PC-9 (cell line): ENCODE measurements around the gene NPBWR2. TPM values are rescaled to one million over a fixed set of nuclear protein-coding genes. Genes with fewer than 3 reads are reported as not detected.
A peak's percentile ranks its signal among the peaks of the same experiment; 100 is the strongest.

Experiments used
- BruUV-seq: library from RNA; stranded (reverse); fragments of 400-500 nt; replicated peaks from 2 replicates; lab custom pipeline; 2021; lab: Mats Ljungman, UMichigan
- CTCF ChIA-PET: fragments of 300-600 bp; sonication (Branson Sonifier 250); formaldehyde crosslinking; loops from one replicate; lab custom pipeline; 2022; ENCODE audit warnings: antibody characterized with exemption; lab: Charles Lee
- POLR2A ChIA-PET: fragments of 300-600 bp; sonication (Branson Sonifier 250); formaldehyde crosslinking; loops from one replicate; lab custom pipeline; 2022; ENCODE audit warnings: antibody characterized with exemption; ENCODE audit not compliant: unreplicated experiment; lab: Charles Lee
- DNase-seq, 2 experiments: peaks; one replicate each; pipeline versions ENCODE4 v3.0.0 to v3.0.0-alpha.2; 2015 to 2022; ENCODE audit warnings: mixed read lengths in 1 of 2
- H2AFZ ChIP-seq: fragments of 200-600 bp; sonication (generic); 2 replicates; pipeline ENCODE4 v1.8.1; 2017; ENCODE audit warnings: antibody characterized with exemption
- H3F3A ChIP-seq: fragments of 200-600 bp; sonication (generic); 2 replicates; pipeline ENCODE4 v1.8.1; 2017; ENCODE audit warnings: antibody characterized with exemption, mild to moderate bottlenecking, low read depth; ENCODE audit not compliant: insufficient read depth
- H3K27ac ChIP-seq: fragments of 200-600 bp; sonication (generic); 2 replicates; pipeline ENCODE4 v1.6.1; 2016; ENCODE audit warnings: mixed run types
- H3K27me3 ChIP-seq: fragments of 200-600 bp; sonication (generic); 2 replicates; pipeline ENCODE4 v1.6.1; 2016; ENCODE audit warnings: low read depth, mixed run types; ENCODE audit not compliant: insufficient read depth
- H3K36me3 ChIP-seq: fragments of 200-600 bp; sonication (generic); 2 replicates; pipeline ENCODE4 v1.6.1; 2016; ENCODE audit warnings: low read depth, mixed run types
- H3K4me1 ChIP-seq: fragments of 200-600 bp; sonication (generic); replicated peaks from 2 replicates; pipeline ENCODE4 v1.6.1; 2016; ENCODE audit warnings: mixed run types; ENCODE audit not compliant: insufficient read depth
- H3K4me2 ChIP-seq: fragments of 200-600 bp; sonication (generic); 2 replicates; pipeline ENCODE4 v1.6.1; 2017; ENCODE audit warnings: mixed run types
- H3K4me3 ChIP-seq: fragments of 200-600 bp; sonication (generic); 2 replicates; pipeline ENCODE4 v1.6.1; 2016; ENCODE audit warnings: mixed run types
- H3K79me2 ChIP-seq: fragments of 200-600 bp; sonication (generic); 2 replicates; pipeline ENCODE4 v1.6.1; 2017; ENCODE audit warnings: low read depth, mixed run types
- H3K9me2 ChIP-seq: fragments of 200-600 bp; sonication (generic); 2 replicates; pipeline ENCODE4 v1.8.1; 2017; ENCODE audit warnings: mild to moderate bottlenecking; ENCODE audit not compliant: insufficient read depth
- H3K9me3 ChIP-seq: fragments of 200-600 bp; sonication (generic); 2 replicates; pipeline ENCODE4 v1.8.1; 2016; ENCODE audit warnings: low read depth; ENCODE audit not compliant: insufficient read depth
- H4K20me1 ChIP-seq: fragments of 200-600 bp; sonication (generic); 2 replicates; pipeline ENCODE4 v1.8.1; 2017; ENCODE audit not compliant: insufficient read depth
- CTCF ChIP-seq: fragments of 200-600 bp; sonication (generic); conservative IDR thresholded peaks from 2 replicates; pipeline ENCODE4 v1.6.1; 2017; ENCODE audit warnings: mixed run types, antibody characterized with exemption, mild to moderate bottlenecking, moderate library complexity
- EZH2 ChIP-seq: fragments of 200-600 bp; sonication (generic); IDR thresholded peaks from 2 replicates; pipeline ENCODE4 v1.8.0; 2017; ENCODE audit warnings: antibody characterized with exemption, low read depth
- intact Hi-C: fragments of 100-400 bp; cut with micrococcal nuclease; formaldehyde crosslinking; loops from one replicate; pipeline ENCODE4 v1.10.0; 2022; ENCODE audit not compliant: unreplicated experiment
- total RNA-seq: library from RNA; stranded (reverse); gene quantifications from 2 replicates; pipeline ENCODE4 v1.2.3, GENCODE V29; 2021

The NPBWR2 gene
- total RNA-seq, 1 experiment from 2014 or later: not detected

DNA sequence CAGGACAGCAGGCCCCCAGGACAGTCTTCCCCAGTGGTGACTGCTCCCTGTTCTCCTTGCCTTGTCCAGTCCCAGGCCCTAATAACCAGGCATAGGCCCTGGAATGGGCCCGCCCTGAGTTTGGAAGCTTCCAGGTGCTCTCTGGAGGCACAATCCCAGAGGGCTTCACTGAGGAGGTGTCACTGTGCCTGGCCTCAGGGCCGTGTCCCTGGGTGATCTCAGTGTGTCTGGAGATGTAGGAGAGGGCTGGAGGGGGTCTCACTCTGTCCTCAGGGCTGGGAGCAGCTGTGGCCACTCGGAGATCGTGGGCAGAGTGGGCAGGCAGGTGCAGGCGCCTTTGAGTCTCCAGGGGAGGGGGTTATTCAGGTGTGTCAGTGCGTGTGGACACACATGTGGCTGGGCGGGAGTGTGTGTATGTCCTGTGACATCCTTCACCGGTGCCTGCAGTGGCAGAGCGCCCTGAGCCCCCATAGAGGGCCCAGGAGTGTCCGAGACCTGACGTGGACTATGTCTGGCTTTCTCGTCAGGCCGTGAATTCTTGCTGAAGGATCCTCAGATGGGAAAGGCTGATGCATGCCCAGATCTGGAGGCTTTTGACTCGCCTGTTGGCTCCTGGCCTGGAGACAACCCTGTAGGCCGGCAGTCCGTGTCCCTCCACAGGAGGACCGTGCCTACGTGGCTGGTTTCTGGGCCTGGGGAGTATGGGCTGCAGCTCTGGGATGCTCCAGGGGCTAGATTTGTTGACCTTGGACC is 5.5 kb upstream of the NPBWR2 start:
- H4K20me1 ChIP-seq: no peaks in the 10 kb centered on the region
- CTCF ChIA-PET: no interaction called here
- TF ChIP-seq EZH2 (no peak), CTCF (no peak)
- no peaks in the 10 kb centered on the region for H3K9me3 ChIP-seq
- no peak overlapping the region for H2AFZ ChIP-seq
- intact Hi-C loops: no loop called here
- peaks cover 80% of the 10 kb centered on the region for H3K27me3 ChIP-seq
- POLR2A ChIA-PET: no interaction called here
- H3K27ac ChIP-seq: no peak overlapping the region
- no peaks in the 10 kb centered on the region for H3K9me2 ChIP-seq
- no peaks in the 10 kb centered on the region for H3F3A ChIP-seq
- DNase-seq: peak in 1 of 2 experiments; percentile 35
- no peak overlapping the region for H3K4me2 ChIP-seq
- H3K4me1 ChIP-seq: no peaks in the 10 kb centered on the region
- no peak overlapping the region for H3K4me3 ChIP-seq
- H3K36me3 ChIP-seq: no peaks in the 10 kb centered on the region
- no peaks in the 10 kb centered on the region for H3K79me2 ChIP-seq
- no TSS peak for BruUV-seq

- CTCF ChIA-PET: no interaction called here
- BruUV-seq: no TSS peak
Observed at GRCh38 chr20:64111841-64112641, 4.7 kb upstream of the NPBWR2 start.

More at GRCh38 chr20:64111841-64112641, 4.7 kb upstream of the NPBWR2 start:
- intact Hi-C loops: no loop called here
- no peaks in the 10 kb centered on the region for H3F3A ChIP-seq
- DNase-seq: peak in 1 of 2 experiments; percentile 13
- no peak overlapping the region for H3K4me2 ChIP-seq
- H3K27me3 ChIP-seq: peaks cover 88% of the 10 kb centered on the region
- no peaks in the 10 kb centered on the region for H3K9me2 ChIP-seq
- no peaks in the 10 kb centered on the region for H4K20me1 ChIP-seq
- no peak overlapping the region for H2AFZ ChIP-seq
- no peaks in the 10 kb centered on the region for H3K4me1 ChIP-seq
- no peaks in the 10 kb centered on the region for H3K79me2 ChIP-seq
- H3K9me3 ChIP-seq: no peaks in the 10 kb centered on the region
- H3K4me3 ChIP-seq: no peak overlapping the region
- no peak for TF ChIP-seq EZH2
- TF ChIP-seq CTCF: no peak
- no peak overlapping the region for H3K27ac ChIP-seq
- H3K36me3 ChIP-seq: no peaks in the 10 kb centered on the region
- POLR2A ChIA-PET: no interaction called here
